Fibroblast of lung (primary cell): ENCODE data around the gene HS6ST2. TPM values are rescaled to one million over a fixed set of nuclear protein-coding genes. Genes with fewer than 3 reads are reported as not detected.

ENCODE experiments used
- DNase-seq, 2 donors: peaks; one replicate each; pipeline versions ENCODE4 v3.0.0 to v3.0.0-alpha.2; 2010; ENCODE audit warnings: low read depth in 2 of 2
- H2AFZ ChIP-seq: 2 replicates; pipeline ENCODE4 v1.5.1; 2012; ENCODE audit warnings: low read length, control low read depth, inconsistent platforms
- H3K27ac ChIP-seq: 2 replicates; pipeline ENCODE4 v1.5.1; 2011; ENCODE audit warnings: low read length, control low read depth; ENCODE audit not compliant: insufficient read depth
- H3K27me3 ChIP-seq: 2 replicates; pipeline ENCODE4 v1.5.1; 2011; ENCODE audit warnings: mild to moderate bottlenecking, low read length; ENCODE audit not compliant: control insufficient read depth, insufficient read depth
- H3K36me3 ChIP-seq: 2 replicates; pipeline ENCODE4 v1.5.1; 2011; ENCODE audit warnings: low read length; ENCODE audit not compliant: control insufficient read depth, insufficient read depth
- H3K4me1 ChIP-seq: 2 replicates; pipeline ENCODE4 v1.5.1; 2011; ENCODE audit warnings: low read length; ENCODE audit not compliant: control insufficient read depth, insufficient read depth; ENCODE audit errors: extremely low read depth
- H3K4me2 ChIP-seq: 2 replicates; pipeline ENCODE4 v1.5.1; 2011; ENCODE audit warnings: low read length, control low read depth; ENCODE audit not compliant: insufficient read depth; ENCODE audit errors: extremely low read depth
- H3K4me3 ChIP-seq, 4 experiments: fragments of 200-600 bp in 1 of 4; sonication (generic) in 1 of 4; replicated peaks in 1 of 4; 2 replicates each; pipeline ENCODE4 v1.5.1; 2011 to 2016; ENCODE audit warnings: low read length in 4 of 4, low read depth in 3 of 4, mild to moderate bottlenecking in 3 of 4, control low read depth in 2 of 4, inconsistent platforms in 1 of 4, mixed read lengths in 1 of 4; ENCODE audit not compliant: insufficient read depth in 1 of 4; ENCODE audit errors: control extremely low read depth in 1 of 4
- H3K79me2 ChIP-seq: 2 replicates; pipeline ENCODE4 v1.5.1; 2012; ENCODE audit warnings: mild to moderate bottlenecking, low read length, inconsistent platforms; ENCODE audit not compliant: control insufficient read depth, insufficient read depth
- H3K9ac ChIP-seq: 2 replicates; pipeline ENCODE4 v1.5.1; 2011; ENCODE audit warnings: mild to moderate bottlenecking, low read length, control low read depth; ENCODE audit not compliant: insufficient read depth
- H3K9me3 ChIP-seq: 2 replicates; pipeline ENCODE4 v1.5.1; 2012; ENCODE audit warnings: low read depth, low read length; ENCODE audit not compliant: control insufficient read depth, insufficient read depth
- H4K20me1 ChIP-seq: 2 replicates; pipeline ENCODE4 v1.5.1; 2011; ENCODE audit warnings: low read length; ENCODE audit not compliant: control insufficient read depth, insufficient read depth; ENCODE audit errors: extremely low read depth
- CTCF ChIP-seq, 2 donors: IDR thresholded peaks in 1 of 2; conservative IDR thresholded peaks in 1 of 2; 1 replicate in 1 of 2; 2 replicates in 1 of 2; pipeline ENCODE4 v1.5.1; 2011 to 2012; ENCODE audit warnings: low read length in 2 of 2, control low read depth in 1 of 2, inconsistent platforms in 1 of 2, low read depth in 1 of 2, mild to moderate bottlenecking in 1 of 2
- EZH2 ChIP-seq: IDR thresholded peaks from 2 replicates; pipeline ENCODE4 v1.5.1; 2012; ENCODE audit warnings: low read length, control low read depth, mild to moderate bottlenecking; ENCODE audit errors: missing control alignments
- polyA plus RNA-seq, 2 donors: library from polyadenylated mRNA; depleted of rRNA in 1 of 2; stranded (reverse) in 1 of 2; unstranded in 1 of 2; fragments of >200 nt; gene quantifications; 2 replicates each; pipeline ENCODE4 v1.2.1, GENCODE V29; 2011 to 2012; ENCODE audit warnings: missing spikeins in 1 of 2
- total RNA-seq: library from RNA; depleted of rRNA; stranded (reverse); fragments of >200 nt; gene quantifications from 2 replicates; pipeline ENCODE4 v1.2.1, GENCODE V29; 2014

Gene HS6ST2
- total and polyA plus RNA-seq, 2 donors (not counting 1 experiment from before 2014, with no cell fraction given) = 0.01 to 0.17 TPM

DNA sequence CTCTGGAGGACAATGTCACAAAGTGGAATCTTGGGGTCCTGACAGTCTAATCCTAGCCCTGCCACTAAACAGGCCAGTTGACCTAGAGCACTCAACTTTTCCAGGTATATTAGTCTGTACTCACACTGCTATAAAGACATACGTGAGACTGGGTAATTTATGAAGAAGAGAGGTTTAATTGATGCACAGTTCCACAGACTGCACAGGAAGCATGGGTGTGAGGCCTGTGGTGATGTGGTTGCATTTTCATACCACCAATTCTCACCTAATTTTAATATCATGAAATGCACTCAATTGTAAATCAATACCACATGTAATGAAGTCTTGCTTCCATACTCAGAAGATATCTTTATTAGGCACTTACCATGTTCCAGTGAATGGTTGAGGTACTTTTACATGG, 192.0 kb downstream of the HS6ST2 start:
- no peak overlapping the region for H3K27ac ChIP-seq
- H3K4me3 ChIP-seq = no peak overlapping the region
- no peaks in the 10 kb centered on the region for H3K4me1 ChIP-seq
- no peak overlapping the region for H3K9ac ChIP-seq
- DNase-seq = no peak
- no peaks in the 10 kb centered on the region for H4K20me1 ChIP-seq
- no peaks in the 10 kb centered on the region for H3K36me3 ChIP-seq
- no peaks in the 10 kb centered on the region for H3K9me3 ChIP-seq
- H3K79me2 ChIP-seq = no peaks in the 10 kb centered on the region
- TF ChIP-seq EZH2 (no peak), CTCF (conservative IDR thresholded peaks at IDR 0.05 in 1 of 2, IDR thresholded peaks at IDR 0.05 in 1 of 2; ENCODE audit: low read depth in 1 of 2, low read length in 2 of 2) (no peak)
- no peak overlapping the region for H2AFZ ChIP-seq
- H3K27me3 ChIP-seq = no peaks in the 10 kb centered on the region
- H3K4me2 ChIP-seq = no peak overlapping the region

DNA sequence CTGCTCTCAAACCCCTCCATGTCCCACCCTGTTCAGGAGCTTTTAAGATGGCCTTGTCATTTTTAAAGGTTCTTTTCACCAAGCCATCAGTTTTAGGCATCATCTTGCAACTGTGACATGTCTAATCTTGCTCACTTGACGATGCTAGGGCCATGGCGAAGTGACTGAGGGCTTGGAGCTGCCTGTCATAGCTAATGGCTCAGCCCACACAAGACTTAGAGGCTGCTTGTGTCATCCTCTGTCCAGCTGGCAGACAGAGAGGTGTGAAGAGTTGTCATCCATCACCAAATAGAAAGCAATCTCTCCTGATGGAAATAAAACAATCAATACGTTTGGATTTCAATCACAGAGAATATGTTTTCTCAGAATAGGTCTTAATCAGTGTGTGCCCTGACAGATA, 194.9 kb downstream of the HS6ST2 start:
- no peaks in the 10 kb centered on the region for H3K36me3 ChIP-seq
- TF ChIP-seq EZH2 = no peak
- no peak for TF ChIP-seq CTCF (conservative IDR thresholded peaks at IDR 0.05 in 1 of 2, IDR thresholded peaks at IDR 0.05 in 1 of 2; ENCODE audit: low read depth in 1 of 2, low read length in 2 of 2)

GRCh38 chrX:132758759-132759158, 199.7 kb downstream of the HS6ST2 start:
- Histone ChIP-seq H3K4me1 (no peaks in the 10 kb centered on the region), H3K4me2 (no peak overlapping the region), H3K36me3 (no peaks in the 10 kb centered on the region), H3K9ac (no peak overlapping the region), H4K20me1 (no peaks in the 10 kb centered on the region), H3K79me2 (no peaks in the 10 kb centered on the region), H3K27me3 (no peaks in the 10 kb centered on the region), H3K27ac (no peak overlapping the region), H2AFZ (no peak overlapping the region), H3K4me3 (no peak overlapping the region), H3K9me3 (no peaks in the 10 kb centered on the region)
- TF ChIP-seq EZH2 = no peak
- no peak for TF ChIP-seq CTCF (conservative IDR thresholded peaks at IDR 0.05 in 1 of 2, IDR thresholded peaks at IDR 0.05 in 1 of 2; ENCODE audit: low read depth in 1 of 2, low read length in 2 of 2)
- no peak for DNase-seq

More for the DNA sequence above, 194.9 kb downstream of the HS6ST2 start:
- DNase-seq = no peak
- Histone ChIP-seq H3K9me3 (no peaks in the 10 kb centered on the region), H3K79me2 (no peaks in the 10 kb centered on the region), H3K27me3 (no peaks in the 10 kb centered on the region), H3K4me1 (no peaks in the 10 kb centered on the region), H3K9ac (no peak overlapping the region), H3K4me3 (no peak overlapping the region), H4K20me1 (no peaks in the 10 kb centered on the region), H2AFZ (no peak overlapping the region), H3K4me2 (no peak overlapping the region), H3K27ac (no peak overlapping the region)
